GM12872 (cell line): ENCODE results near the gene APBA1.

ENCODE experiments used
- TF ChIP-seq, protein P1 (sequence below): IDR thresholded peaks from 3 replicates; pipeline ENCODE4 v1.5.1; 2011; ENCODE audit warnings: low read depth, mild to moderate bottlenecking, low read length, moderate library complexity; ENCODE audit not compliant: insufficient read depth

Gene APBA1

DNA sequence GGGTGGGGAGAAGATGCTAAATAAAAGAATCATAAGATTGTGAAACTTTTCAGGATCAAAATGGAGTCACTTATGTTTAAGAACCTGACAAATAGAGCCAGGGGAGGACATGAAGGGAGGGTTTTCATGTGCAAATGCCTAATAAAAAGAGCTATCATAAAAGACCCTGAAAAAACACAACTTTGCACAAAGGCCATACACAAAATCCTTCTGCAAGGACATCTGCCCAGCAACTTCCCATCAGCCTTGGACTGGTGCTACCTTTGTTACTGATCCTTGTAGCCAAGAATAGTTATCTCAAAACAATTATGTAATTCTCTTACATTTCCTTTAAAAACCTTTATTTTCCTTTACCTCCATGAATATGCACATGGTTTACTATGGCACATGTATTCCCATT lies 63.0 kb downstream of the APBA1 start:
- TF ChIP-seq, protein P1, sequence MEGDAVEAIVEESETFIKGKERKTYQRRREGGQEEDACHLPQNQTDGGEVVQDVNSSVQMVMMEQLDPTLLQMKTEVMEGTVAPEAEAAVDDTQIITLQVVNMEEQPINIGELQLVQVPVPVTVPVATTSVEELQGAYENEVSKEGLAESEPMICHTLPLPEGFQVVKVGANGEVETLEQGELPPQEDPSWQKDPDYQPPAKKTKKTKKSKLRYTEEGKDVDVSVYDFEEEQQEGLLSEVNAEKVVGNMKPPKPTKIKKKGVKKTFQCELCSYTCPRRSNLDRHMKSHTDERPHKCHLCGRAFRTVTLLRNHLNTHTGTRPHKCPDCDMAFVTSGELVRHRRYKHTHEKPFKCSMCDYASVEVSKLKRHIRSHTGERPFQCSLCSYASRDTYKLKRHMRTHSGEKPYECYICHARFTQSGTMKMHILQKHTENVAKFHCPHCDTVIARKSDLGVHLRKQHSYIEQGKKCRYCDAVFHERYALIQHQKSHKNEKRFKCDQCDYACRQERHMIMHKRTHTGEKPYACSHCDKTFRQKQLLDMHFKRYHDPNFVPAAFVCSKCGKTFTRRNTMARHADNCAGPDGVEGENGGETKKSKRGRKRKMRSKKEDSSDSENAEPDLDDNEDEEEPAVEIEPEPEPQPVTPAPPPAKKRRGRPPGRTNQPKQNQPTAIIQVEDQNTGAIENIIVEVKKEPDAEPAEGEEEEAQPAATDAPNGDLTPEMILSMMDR = no peak

DNA sequence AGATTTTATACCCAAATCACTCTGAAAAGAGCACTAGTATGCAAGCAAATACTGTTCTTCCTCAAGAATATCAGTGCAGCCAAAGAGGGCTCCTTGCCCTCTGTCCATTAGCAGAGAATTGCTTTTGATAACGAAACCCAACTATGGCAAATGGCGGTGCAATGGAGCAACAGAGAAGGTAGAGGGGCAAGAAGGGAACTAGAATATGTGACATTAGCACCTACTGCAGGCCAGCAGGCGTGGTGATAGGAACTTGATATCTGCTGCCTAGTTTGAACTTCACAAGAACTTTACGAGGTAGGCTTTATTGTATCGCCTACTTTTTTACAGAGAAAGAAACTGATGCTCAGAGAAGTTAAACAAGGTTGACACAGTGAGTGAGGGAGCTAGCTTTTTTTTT lies 66.1 kb downstream of the APBA1 start:
- TF ChIP-seq, protein P1 = no peak

DNA sequence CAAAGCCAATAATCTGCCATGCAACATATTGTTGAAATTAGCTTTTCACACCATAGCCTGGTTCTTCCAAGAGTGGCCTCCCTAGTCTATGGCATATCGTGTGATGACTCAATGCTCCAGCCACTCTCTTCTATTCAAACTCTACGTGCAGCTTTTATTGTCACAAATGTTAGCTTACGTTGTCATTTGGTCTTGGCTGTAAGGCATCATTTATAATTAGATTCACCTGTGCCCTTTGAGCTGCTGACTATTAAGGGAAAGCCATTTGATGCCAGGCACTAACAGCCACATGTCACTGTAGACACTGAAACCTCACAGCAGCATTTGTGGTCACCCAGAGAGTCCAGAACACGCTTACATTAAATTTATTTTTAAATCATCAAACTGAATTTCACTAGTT lies 66.8 kb downstream of the APBA1 start:
- TF ChIP-seq, protein P1 = no peak

DNA sequence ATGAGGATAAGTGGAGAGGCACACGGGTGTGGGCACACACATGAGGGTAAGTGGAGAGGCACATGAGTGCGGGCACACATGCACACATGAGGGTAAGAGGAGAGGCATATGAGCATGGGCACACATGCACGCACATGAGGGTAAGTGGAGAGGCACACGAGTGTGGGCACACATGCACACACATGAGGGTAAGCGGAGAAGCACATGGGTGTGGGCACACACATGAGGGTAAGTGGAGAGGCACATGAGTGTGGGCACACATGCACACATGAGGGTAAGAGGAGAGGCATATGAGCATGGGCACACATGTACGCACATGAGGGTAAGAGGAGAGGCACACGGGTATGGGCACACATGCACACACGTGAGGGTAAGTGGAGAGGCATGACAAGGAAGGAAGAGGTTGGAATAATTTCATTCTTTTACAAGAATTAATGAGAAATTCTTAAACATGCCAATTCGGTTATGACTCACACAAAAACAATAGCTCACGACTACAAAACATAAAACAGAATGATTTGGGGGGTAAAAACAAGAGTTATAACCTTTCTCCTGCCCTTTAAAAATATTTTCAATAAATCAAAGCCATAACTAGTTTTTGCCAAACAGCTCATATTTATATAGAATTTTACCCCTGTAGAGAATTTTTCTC lies 67.5 kb downstream of the APBA1 start:
- TF ChIP-seq, protein P1 = no peak

DNA sequence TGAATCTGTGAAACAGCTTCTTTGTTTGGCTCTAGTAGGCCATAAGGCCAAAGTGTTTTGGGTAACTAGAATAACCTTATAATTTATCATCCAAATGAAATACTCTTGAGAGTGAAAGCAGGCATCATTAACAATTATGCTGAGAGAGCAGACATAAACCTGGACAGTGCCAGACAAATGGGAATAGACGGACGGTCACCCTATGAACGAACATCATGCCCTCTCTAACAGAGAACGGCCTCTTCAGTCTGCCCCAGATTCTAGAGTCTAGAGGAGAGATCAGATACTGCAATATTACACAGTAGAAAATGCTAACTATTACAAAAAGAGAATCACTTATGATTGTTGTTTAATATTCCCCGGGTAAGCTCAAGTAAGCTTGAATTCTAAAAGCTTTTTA lies 68.5 kb downstream of the APBA1 start:
- TF ChIP-seq, protein P1 = no peak

DNA sequence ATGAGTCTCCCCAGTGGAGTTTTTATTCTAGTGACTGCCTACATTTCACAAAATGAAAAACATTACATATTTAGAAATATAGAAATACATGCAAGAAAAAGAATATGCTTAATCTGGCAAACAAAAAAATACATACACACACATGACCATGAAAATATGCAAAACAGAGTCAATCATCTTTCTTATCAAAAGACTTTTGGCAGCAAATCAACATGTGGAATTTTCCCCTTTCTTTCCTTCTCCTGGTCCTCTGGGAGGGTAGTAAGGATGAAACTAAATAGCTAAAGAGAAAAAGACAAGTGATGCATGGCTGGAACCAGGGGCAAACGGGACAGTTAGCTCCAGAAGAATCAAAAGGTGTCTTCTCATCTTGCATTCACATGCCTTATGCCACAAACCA lies 69.4 kb downstream of the APBA1 start:
- TF ChIP-seq, protein P1 = no peak

DNA sequence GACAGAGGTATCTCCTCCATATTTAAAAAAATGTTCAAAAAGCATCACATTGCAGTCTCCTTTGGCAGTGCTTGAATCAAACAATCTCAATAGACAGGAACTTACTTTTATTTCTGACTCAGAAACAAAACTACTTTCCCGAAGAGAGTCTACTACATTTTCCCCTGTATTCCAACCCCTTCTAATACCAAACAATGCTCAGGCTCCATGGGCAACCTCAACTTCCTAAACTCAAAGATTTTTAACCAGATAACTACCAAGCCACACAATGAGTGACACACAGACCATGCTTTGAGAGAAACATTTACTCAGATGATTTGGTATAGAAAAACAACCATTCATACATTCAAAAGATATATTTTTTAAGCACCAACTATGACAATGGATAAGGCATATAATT lies 70.5 kb downstream of the APBA1 start:
- TF ChIP-seq, protein P1 = no peak
